Aorta (tissue), 5 donors: ENCODE results near the gene COLQ. TPM values are rescaled to one million over a fixed set of nuclear protein-coding genes. Genes with fewer than 3 reads are reported as not detected.

Source experiments
- ATAC-seq: fragments of 200-7000 bp; cut with Tn5 transposase; one replicate; pipeline ENCODE4 v1.9.1; 2022; ENCODE audit warnings: moderate library complexity; ENCODE audit not compliant: low FRiP score
- DNase-seq, 2 donors: peaks; one replicate each; pipeline ENCODE4 v3.0.0-alpha.2; 2020
- H3K27ac ChIP-seq, 2 donors: one replicate each; pipeline ENCODE4 v1.5.1; 2013; ENCODE audit warnings: low read length in 2 of 2, mild to moderate bottlenecking in 2 of 2, moderate library complexity in 2 of 2, control low read depth in 1 of 2, inconsistent platforms in 1 of 2, low read depth in 1 of 2
- H3K27me3 ChIP-seq, 2 donors: one replicate each; pipeline ENCODE4 v1.6.1; 2013; ENCODE audit warnings: control low read depth in 1 of 2, low read length in 1 of 2, mild to moderate bottlenecking in 1 of 2, moderate library complexity in 1 of 2; ENCODE audit not compliant: insufficient read depth in 2 of 2, control insufficient read depth in 1 of 2
- H3K36me3 ChIP-seq, 2 donors: one replicate each; pipeline ENCODE4 v1.6.1; 2013; ENCODE audit warnings: control low read depth in 1 of 2, low read length in 1 of 2, mild to moderate bottlenecking in 1 of 2; ENCODE audit not compliant: insufficient read depth in 2 of 2, control insufficient read depth in 1 of 2
- H3K4me1 ChIP-seq, 2 donors: one replicate each; pipeline ENCODE4 v1.6.1; 2013; ENCODE audit warnings: low read length in 2 of 2, control low read depth in 1 of 2, mild to moderate bottlenecking in 1 of 2, moderate library complexity in 1 of 2; ENCODE audit not compliant: insufficient read depth in 2 of 2, control insufficient read depth in 1 of 2
- H3K4me3 ChIP-seq, 2 donors: one replicate each; pipeline ENCODE4 v1.5.1; 2013; ENCODE audit warnings: low read length in 2 of 2, control low read depth in 1 of 2, mild to moderate bottlenecking in 1 of 2
- H3K9me3 ChIP-seq: one replicate; pipeline ENCODE4 v1.6.1; 2013; ENCODE audit warnings: mild to moderate bottlenecking, low read length; ENCODE audit not compliant: control insufficient read depth
- WGBS, 2 donors: extraction: QIAGEN DNeasy Blood & Tissue Kit; methylation state at CpG; one replicate each; pipeline ENCODE4 v1.1.7; 2013; 5-methylcytosine and 5-hydroxymethylcytosine counted together
- intact Hi-C, 2 donors: fragments of 100-400 bp; cut with DNase I; formaldehyde crosslinking; loops; one replicate each; pipeline versions ENCODE4 v1.14.2 to v1.15.0; 2022
- polyA plus RNA-seq, 2 donors: library from polyadenylated mRNA; stranded (reverse); fragments of 200-250 nt; gene quantifications; one replicate each; pipeline ENCODE4 v1.2.3, GENCODE V29; 2013
- total RNA-seq, 2 donors: library from RNA; stranded (reverse); fragmentation: NEBNext Ultra II Directional; extraction: Animal tissue kit (Norgen Biotek cat#: 25700); gene quantifications; one replicate each; pipeline ENCODE4 v1.2.1, GENCODE V29; 2021
- donor health status: healthy with polysubstance abuse.
- donor health status: Bipolar disorder and iron deficiency.
- donor health status: DM: no; HTN: no; CAD: no.
- donor health status: DM: no; HTN: no; CAD: no.
- donor health status: DM: yes; HTN: yes; CAD: no.

Gene COLQ
- total and polyA plus RNA-seq, 4 donors = 1.8 to 18.7 (median 13.7) TPM

DNA sequence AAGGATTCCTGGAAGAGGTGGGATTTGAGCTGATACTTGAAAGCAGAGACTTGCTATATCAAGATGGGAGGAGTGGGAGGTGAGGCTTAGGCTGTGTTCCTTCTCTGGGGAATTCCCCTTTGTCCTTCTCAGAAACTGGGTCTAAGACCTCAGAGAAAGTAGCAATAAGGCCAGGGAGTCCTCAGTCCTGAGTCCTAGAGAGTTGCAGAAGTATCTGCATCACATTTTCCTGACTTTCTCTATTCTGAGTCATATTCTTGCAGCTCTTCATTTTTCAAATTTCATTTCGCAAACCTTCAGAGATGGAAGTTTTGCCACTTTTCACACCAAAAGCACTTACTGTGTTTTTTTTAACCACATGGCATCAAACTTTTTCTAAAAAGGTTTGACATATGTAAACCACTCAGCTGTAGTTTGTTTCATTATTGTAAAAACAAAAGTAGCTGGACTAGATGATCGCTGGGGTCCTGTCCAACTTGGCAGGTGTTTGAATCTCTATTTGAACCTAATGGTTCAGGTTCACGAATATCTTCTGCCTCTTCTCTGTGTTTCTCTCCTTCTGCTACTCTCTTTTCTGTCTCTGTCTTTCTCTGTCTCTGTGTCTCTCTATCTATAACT, 21.3 kb downstream of the COLQ start:
- ATAC-seq (no peak), DNase-seq (no peak)
- 74 to 78% methylated on average over 3 of the region's 3 CpGs for WGBS, 2 donors
- Histone ChIP-seq H3K4me1 (no peaks in the 10 kb centered on the region), H3K27ac (no peak overlapping the region), H3K27me3 (no peaks in the 10 kb centered on the region), H3K4me3 (no peak overlapping the region), H3K9me3 (no peaks in the 10 kb centered on the region), H3K36me3 (no peaks in the 10 kb centered on the region)
- intact Hi-C loops = no loop called here

DNA sequence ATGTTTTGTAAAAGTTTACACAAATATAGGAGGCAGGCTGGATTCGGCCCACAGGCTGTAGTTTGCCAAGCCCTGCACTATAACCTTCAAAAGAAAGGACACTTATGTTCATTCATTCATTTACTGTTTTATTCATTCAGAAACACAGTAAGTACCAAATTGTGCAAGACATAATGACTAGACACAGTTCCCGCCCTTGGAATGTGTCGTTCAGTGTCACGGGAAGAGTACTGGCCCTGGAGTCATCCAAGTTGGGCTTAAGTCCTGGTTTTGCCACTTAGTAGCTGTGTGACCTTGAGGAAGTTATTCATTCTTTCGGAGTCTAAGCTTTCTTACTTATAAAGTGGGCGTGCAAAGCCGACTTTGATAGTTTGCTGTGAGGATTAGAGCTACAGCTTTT, 22.0 kb downstream of the COLQ start:
- ATAC-seq = peak; percentile 75

DNA sequence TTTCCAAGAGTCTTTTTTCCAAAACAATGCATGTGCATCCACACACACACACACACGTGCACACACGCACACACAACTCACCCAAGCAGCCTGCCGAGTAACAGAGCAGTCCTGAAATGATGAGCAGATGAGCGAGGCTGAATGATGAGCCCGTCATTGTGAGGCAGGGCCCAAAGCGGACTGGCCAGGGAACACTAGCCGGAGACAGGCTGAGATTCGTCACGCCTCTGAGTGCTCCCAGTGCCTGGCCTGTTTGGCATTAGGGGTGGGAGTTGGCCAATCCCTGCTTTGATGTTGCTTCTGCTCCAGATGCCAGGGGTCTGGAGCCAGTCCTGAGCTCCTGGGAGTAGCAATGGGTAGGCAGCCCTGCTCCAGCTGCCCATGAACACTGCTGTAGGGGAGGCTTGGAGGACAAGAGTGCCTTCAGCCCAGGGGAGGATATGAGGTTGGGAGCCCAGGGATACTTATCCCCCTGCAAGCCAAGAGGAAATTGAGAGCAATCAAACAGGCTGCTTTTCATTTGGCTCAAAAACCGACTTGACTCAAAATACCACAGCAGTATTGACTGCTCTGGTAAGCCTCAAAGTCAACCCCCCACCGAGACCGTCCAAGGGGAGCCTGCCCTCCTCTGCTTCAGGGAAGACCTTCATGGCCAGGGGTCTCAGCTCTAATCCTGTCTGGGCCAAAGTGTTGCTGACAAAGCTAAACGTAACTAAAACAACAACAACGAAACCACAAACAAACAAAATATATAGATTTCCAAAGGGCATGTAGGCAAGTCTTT, 22.9 kb downstream of the COLQ start:
- ATAC-seq (peak; percentile 20), DNase-seq (no peak)
- Histone ChIP-seq H3K4me3 (no peak overlapping the region), H3K27me3 (no peaks in the 10 kb centered on the region), H3K9me3 (no peaks in the 10 kb centered on the region), H3K36me3 (no peaks in the 10 kb centered on the region), H3K27ac (no peak overlapping the region), H3K4me1 (no peaks in the 10 kb centered on the region)
- WGBS, 2 donors = 61% methylated on average over 14 of the region's 14 CpGs
- intact Hi-C loops = no loop called here

More for the DNA sequence above, 22.0 kb downstream of the COLQ start:
- no peaks in the 10 kb centered on the region for H3K36me3 ChIP-seq
- H3K27me3 ChIP-seq = no peaks in the 10 kb centered on the region
- no peak overlapping the region for H3K27ac ChIP-seq
- 89 to 91% methylated on average over 7 of the region's 7 CpGs for WGBS, 2 donors
- H3K4me3 ChIP-seq = no peak overlapping the region
- H3K4me1 ChIP-seq = no peaks in the 10 kb centered on the region
- intact Hi-C loops = no loop called here
- no peak for DNase-seq
- no peaks in the 10 kb centered on the region for H3K9me3 ChIP-seq

DNA sequence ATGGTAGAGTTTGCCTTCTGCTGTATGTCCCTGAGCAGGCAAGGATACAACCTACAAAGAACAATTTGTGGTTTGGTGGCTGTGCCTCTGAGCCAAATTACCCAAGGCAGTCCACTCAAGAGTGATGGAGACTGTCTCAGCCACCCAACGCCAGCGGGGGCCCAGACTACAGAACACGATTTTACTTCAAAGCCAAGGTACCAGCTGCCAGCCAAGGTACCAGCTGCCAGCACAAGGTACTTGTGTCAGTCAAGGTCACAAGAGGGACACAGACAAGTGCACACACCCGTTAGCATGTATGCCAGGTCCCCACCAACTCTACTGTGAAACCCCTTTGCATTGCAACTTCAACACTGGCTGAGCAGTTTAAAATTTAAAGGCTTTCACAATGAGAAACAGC, 23.5 kb downstream of the COLQ start:
- intact Hi-C loops = no loop called here
- no peaks in the 10 kb centered on the region for H3K9me3 ChIP-seq
- 70 to 81% methylated on average over 4 of the region's 4 CpGs for WGBS, 2 donors
- no peaks in the 10 kb centered on the region for H3K4me1 ChIP-seq
- H3K27me3 ChIP-seq = no peaks in the 10 kb centered on the region
- no peaks in the 10 kb centered on the region for H3K36me3 ChIP-seq
- no peak overlapping the region for H3K4me3 ChIP-seq
- DNase-seq (no peak), ATAC-seq (no peak)
- H3K27ac ChIP-seq = no peak overlapping the region

DNA sequence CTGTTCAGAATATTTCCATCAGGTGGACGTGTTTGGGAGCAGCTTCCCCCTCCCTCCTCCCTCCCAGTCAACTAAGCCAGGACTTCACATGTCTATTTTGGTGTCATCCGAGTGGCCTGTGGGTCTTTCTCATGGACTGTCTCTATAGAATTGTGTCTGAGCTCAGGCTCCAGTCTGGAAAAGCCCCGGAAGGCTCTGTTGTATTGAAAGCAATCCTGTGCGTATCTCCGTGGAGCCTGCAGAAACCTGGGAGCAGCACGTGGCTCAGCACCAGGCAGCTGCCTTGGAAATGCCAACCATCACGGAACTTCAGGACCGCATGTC, 25.2 kb downstream of the COLQ start:
- Histone ChIP-seq H3K27me3 (no peaks in the 10 kb centered on the region), H3K9me3 (no peaks in the 10 kb centered on the region), H3K4me3 (no peak overlapping the region), H3K36me3 (no peaks in the 10 kb centered on the region), H3K27ac (no peak overlapping the region), H3K4me1 (no peaks in the 10 kb centered on the region)
- DNase-seq (no peak), ATAC-seq (no peak)
- 78 to 87% methylated on average over 8 of the region's 8 CpGs for WGBS, 2 donors
- intact Hi-C loops = no loop called here

DNA sequence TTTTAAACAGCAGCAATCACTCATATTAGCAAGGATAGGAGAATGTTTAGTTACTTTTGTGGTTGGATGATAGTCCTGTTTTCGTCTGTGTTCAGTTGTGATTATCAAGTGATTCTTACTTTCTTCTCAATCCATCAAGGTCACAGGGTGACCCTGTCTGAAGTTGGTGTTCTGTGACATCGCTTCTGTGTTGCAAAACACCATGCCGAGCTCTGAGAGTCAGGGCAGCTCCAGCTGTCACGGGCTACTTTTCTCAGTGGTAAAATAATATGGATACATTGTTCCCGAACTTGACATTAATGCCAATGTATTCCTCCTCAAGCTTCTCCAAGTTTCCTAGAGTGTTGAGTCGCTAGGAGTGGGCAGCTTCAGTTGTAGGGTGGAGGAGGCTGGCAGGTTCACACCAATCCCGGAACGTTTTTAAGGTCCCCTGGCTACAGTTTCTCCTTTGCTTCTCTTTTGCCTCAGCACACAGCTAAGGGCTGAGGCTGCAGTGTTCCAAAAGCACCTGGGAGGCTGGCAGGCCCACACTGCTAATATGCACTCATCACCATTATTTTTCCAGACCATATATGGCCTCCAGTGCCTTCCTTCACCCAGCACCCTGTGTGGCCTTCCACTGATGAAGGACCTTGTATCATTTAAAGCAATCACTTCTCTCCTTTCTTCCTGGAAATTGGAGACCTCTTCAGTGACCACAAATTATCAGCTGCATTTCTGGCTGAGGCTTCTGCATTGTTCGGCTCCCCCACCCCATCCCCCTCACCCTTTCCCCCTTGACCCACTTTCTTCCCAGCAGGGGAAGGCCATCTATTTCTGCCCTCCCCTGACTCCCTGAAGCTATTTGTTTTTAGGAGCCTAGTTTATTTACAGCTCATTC, 25.8 kb downstream of the COLQ start:
- no peak overlapping the region for H3K4me3 ChIP-seq
- no peaks in the 10 kb centered on the region for H3K4me1 ChIP-seq
- no peaks in the 10 kb centered on the region for H3K36me3 ChIP-seq
- ATAC-seq = no peak
- no peaks in the 10 kb centered on the region for H3K9me3 ChIP-seq
- no peaks in the 10 kb centered on the region for H3K27me3 ChIP-seq
- no peak overlapping the region for H3K27ac ChIP-seq
- intact Hi-C loops = no loop called here
- 66 to 68% methylated on average over 9 of the region's 9 CpGs for WGBS, 2 donors
- no peak for DNase-seq

DNA sequence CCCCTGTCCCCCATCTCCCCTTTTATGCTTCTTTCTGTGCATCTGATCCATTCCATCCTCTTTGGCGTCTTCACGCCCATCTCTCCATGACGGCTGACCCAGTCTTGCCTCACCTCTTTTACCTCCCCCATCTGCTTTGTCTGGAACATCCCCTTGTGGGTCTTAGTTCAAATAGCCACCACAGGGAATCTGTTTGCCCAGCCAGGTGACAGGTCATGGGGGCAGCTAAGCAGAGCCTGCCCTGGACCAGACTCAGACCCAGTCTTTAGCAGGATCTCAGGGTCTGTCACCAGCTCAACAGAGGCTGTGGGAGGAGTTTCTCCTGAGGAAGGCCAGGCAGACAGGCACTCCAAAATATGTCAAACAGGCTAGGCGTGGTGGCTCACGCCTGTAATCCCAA, 28.1 kb downstream of the COLQ start:
- H3K36me3 ChIP-seq = peaks cover 0 to 1% of the 10 kb centered on the region in 2 donors
- H3K27ac ChIP-seq = no peak overlapping the region
- ATAC-seq (no peak), DNase-seq (no peak)
- no peaks in the 10 kb centered on the region for H3K4me1 ChIP-seq
- intact Hi-C loops = no loop called here
- H3K4me3 ChIP-seq = no peak overlapping the region
- no peaks in the 10 kb centered on the region for H3K9me3 ChIP-seq
- 97 to 98% methylated on average over 5 of the region's 5 CpGs for WGBS, 2 donors
- H3K27me3 ChIP-seq = no peaks in the 10 kb centered on the region

DNA sequence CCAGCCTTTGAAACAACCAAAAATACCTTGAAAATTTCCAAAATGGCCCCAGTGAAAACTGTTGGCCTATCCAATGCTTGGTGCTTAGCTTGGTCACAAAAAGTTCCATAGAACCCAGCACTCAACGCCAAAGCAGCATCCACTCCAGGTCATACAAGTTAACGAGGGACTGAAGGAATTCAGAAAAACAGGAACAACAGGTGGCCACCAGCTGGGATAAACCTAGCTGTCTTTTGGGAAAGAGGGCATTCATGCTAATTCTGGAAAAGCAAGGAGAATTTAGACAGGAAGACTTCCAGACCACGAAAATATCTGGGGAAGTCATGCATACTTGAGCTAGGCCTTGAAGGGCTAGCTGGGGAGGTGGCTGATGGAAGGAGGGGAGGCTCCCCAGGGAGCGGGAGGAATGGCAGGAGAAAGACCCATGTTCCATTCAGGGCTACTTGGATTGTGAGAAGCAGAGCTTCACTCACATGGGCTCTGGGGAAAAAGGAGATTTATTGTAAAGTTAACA, 28.6 kb downstream of the COLQ start:
- no peak for DNase-seq
- H3K4me1 ChIP-seq = no peaks in the 10 kb centered on the region
- H3K9me3 ChIP-seq = no peaks in the 10 kb centered on the region
- ATAC-seq = no peak
- H3K27me3 ChIP-seq = no peaks in the 10 kb centered on the region
- no peak overlapping the region for H3K27ac ChIP-seq
- H3K36me3 ChIP-seq = peaks cover 0 to 3% of the 10 kb centered on the region in 2 donors
- intact Hi-C loops = no loop called here
- no peak overlapping the region for H3K4me3 ChIP-seq
- 83 to 91% methylated on average over 4 of the region's 4 CpGs for WGBS, 2 donors
